WTC11 (cell line): ENCODE results near the gene BARX2. TPM values are rescaled to one million over a fixed set of nuclear protein-coding genes. Genes with fewer than 3 reads are reported as not detected.

ENCODE experiments used
- ATAC-seq: fragments of 200-7000 bp; cut with Tn5 transposase; 2 replicates; pipeline ENCODE4 v1.10.0; 2021; ENCODE audit warnings: mild to moderate bottlenecking, moderate library complexity
- CTCF ChIA-PET: fragments of 300-600 bp; sonication (Branson Sonifier 250); formaldehyde crosslinking; loops from one replicate; lab custom pipeline; 2021; ENCODE audit warnings: antibody characterized with exemption; lab: Charles Lee
- POLR2A ChIA-PET: fragments of 350-600 bp; sonication (Branson Sonifier 250); formaldehyde crosslinking; loops from one replicate; lab custom pipeline; 2021; ENCODE audit warnings: antibody characterized with exemption; lab: Charles Lee
- DNase-seq: peaks from one replicate; pipeline ENCODE4 v3.0.0; 2021; ENCODE audit warnings: low spot score
- H3K27ac Mint-ChIP-seq: 2 replicates; pipeline ENCODE4 v1.8.0; 2021; ENCODE audit warnings: mixed read lengths
- H3K27me3 Mint-ChIP-seq: 2 replicates; pipeline ENCODE4 v1.8.0; 2021; ENCODE audit warnings: low read depth, mild to moderate bottlenecking, moderate library complexity, mixed read lengths
- H3K36me3 Mint-ChIP-seq: 2 replicates; pipeline ENCODE4 v1.8.0; 2021; ENCODE audit warnings: mixed read lengths
- H3K4me1 Mint-ChIP-seq: 2 replicates; pipeline ENCODE4 v1.8.0; 2022; ENCODE audit warnings: mixed read lengths
- H3K4me3 Mint-ChIP-seq: 2 replicates; pipeline ENCODE4 v1.8.0; 2021; ENCODE audit warnings: mild to moderate bottlenecking, moderate library complexity, mixed read lengths
- H3K9me3 Mint-ChIP-seq: 2 replicates; pipeline ENCODE4 v1.8.0; 2021; ENCODE audit warnings: mixed read lengths
- AR ChIP-seq: fragments of 250-450 bp; sonication (Bioruptor Pico); IDR thresholded peaks from 2 replicates; pipeline ENCODE4 v1.9.0; 2021; ENCODE audit warnings: mild to moderate bottlenecking
- CREB1 ChIP-seq: sonication (generic); formaldehyde crosslinking; IDR thresholded peaks from 2 replicates; pipeline ENCODE4 v1.8.0; 2023; ENCODE audit warnings: mild to moderate bottlenecking, missing genetic modification reagents
- CTCF ChIP-seq: fragments of 200-600 bp; IDR thresholded peaks from 2 replicates; pipeline ENCODE4 v1.8.0; 2022; ENCODE audit warnings: antibody characterized with exemption
- E2F4 ChIP-seq: sonication (generic); formaldehyde crosslinking; IDR thresholded peaks from 2 replicates; pipeline ENCODE4 v1.8.1; 2022; ENCODE audit warnings: low read depth, mild to moderate bottlenecking, moderate library complexity, missing genetic modification reagents, borderline replicate concordance
- E2F5 ChIP-seq: sonication (generic); formaldehyde crosslinking; IDR thresholded peaks from 2 replicates; pipeline ENCODE4 v1.8.1; 2022; ENCODE audit warnings: mild to moderate bottlenecking, moderate library complexity, missing genetic modification reagents
- ELF4 ChIP-seq: sonication (generic); formaldehyde crosslinking; IDR thresholded peaks from 2 replicates; pipeline ENCODE4 v1.8.1; 2022; ENCODE audit warnings: low read depth, mild to moderate bottlenecking, moderate library complexity, missing genetic modification reagents
- FOXJ3 ChIP-seq: sonication (generic); formaldehyde crosslinking; IDR thresholded peaks from 2 replicates; pipeline ENCODE4 v1.9.0; 2021; ENCODE audit warnings: missing genetic modification reagents, mild to moderate bottlenecking, borderline replicate concordance
- IRF2 ChIP-seq: sonication (generic); formaldehyde crosslinking; IDR thresholded peaks from 2 replicates; pipeline ENCODE4 v1.8.0; 2022; ENCODE audit warnings: low read depth, missing genetic modification reagents, borderline replicate concordance
- PRDM15 ChIP-seq: sonication (generic); formaldehyde crosslinking; IDR thresholded peaks from 2 replicates; pipeline ENCODE4 v1.8.0; 2022; ENCODE audit warnings: missing genetic modification reagents
- SP1 ChIP-seq: sonication (generic); formaldehyde crosslinking; conservative IDR thresholded peaks from 2 replicates; pipeline ENCODE4 v1.8.1; 2022; ENCODE audit warnings: missing genetic modification reagents
- TP53 ChIP-seq: sonication (generic); formaldehyde crosslinking; IDR thresholded peaks from 2 replicates; pipeline ENCODE4 v1.8.1; 2023; ENCODE audit warnings: mild to moderate bottlenecking, missing genetic modification reagents
- ZNF263 ChIP-seq: sonication (generic); formaldehyde crosslinking; IDR thresholded peaks from 2 replicates; pipeline ENCODE4 v1.8.1; 2022; ENCODE audit warnings: low read depth, mild to moderate bottlenecking, moderate library complexity, missing genetic modification reagents
- ZNF396 ChIP-seq: fragments of 250-450 bp; sonication (Bioruptor Pico); IDR thresholded peaks from 2 replicates; pipeline ENCODE4 v1.8.0; 2021; ENCODE audit warnings: mild to moderate bottlenecking, moderate library complexity, borderline replicate concordance
- ZNF425 ChIP-seq: fragments of 250-450 bp; sonication (Bioruptor Pico); conservative IDR thresholded peaks from 2 replicates; pipeline ENCODE4 v1.9.0; 2021; ENCODE audit warnings: mild to moderate bottlenecking
- ZNF512 ChIP-seq: sonication (generic); formaldehyde crosslinking; IDR thresholded peaks from 2 replicates; pipeline ENCODE4 v1.8.1; 2022; ENCODE audit warnings: missing genetic modification reagents, borderline replicate concordance
- total RNA-seq: library from RNA; stranded (reverse); gene quantifications from 3 replicates; pipeline ENCODE4 v1.2.3, GENCODE V29; 2021

BARX2 gene
- total RNA-seq, 1 experiment from 2014 or later, result not detected

GRCh38 chr11:129370715-129371114 is 4.9 kb upstream of the BARX2 start (continued):
- TF ChIP-seq CTCF (no peak), E2F5 (CRISPR knock-in tag) (no peak), FOXJ3 (CRISPR knock-in tag) (no peak), ZNF396 (no peak), TP53 (CRISPR knock-in tag) (no peak), ZNF263 (no peak), PRDM15 (CRISPR knock-in tag) (no peak), CREB1 (CRISPR knock-in tag) (no peak), AR (no peak), ELF4 (no peak)

- Mint-ChIP-seq H3K9me3 (no peaks in the 10 kb centered on the region), H3K4me1 (peaks cover 31% of the 10 kb centered on the region), H3K27ac (no peak overlapping the region), H3K36me3 (no peaks in the 10 kb centered on the region), H3K4me3 (peak overlapping the region; percentile 73), H3K27me3 (peaks cover 97% of the 10 kb centered on the region)
- TF ChIP-seq E2F4 (CRISPR knock-in tag), result 0 out of 2 replicates have a peak, but pooled peaks have one; percentile 15
- peak; percentile 78 for TF ChIP-seq ZNF512
- TF ChIP-seq SP1 (CRISPR knock-in tag), result 0 out of 2 replicates have a peak, but pooled peaks have one; percentile 17
- TF ChIP-seq ZNF425 (CRISPR knock-in tag), result no peak
- TF ChIP-seq IRF2 (CRISPR knock-in tag), result no peak
- ChIA-PET CTCF (interaction anchor here (0.6 to 4.7 kb wide), 5 partner anchors 9 to 671 kb away, joined by 3 to 35 read pairs (median 6); no protein-coding TSS in a partner anchor), POLR2A (no interaction called here)
- DNase-seq (peak; percentile 57), ATAC-seq (peak; percentile 16)
Measured at GRCh38 chr11:129372609-129373488, 2.8 kb upstream of the BARX2 start.
